Mesothelial cell of epicardium (in vitro differentiated cells): Measurements from ENCODE around the gene EXOC4. TPM values are rescaled to one million over a fixed set of nuclear protein-coding genes. Genes with fewer than 3 reads are reported as not detected.

ENCODE experiments used
- DNase-seq, 2 experiments: peaks; one replicate each; pipeline ENCODE4 v3.0.0; 2021; ENCODE audit warnings: low spot score in 2 of 2; ENCODE audit not compliant: unreplicated experiment in 2 of 2
- H3K27ac Mint-ChIP-seq: 2 replicates; pipeline ENCODE4 v1.8.0; 2021; ENCODE audit warnings: mixed read lengths
- H3K27me3 Mint-ChIP-seq: 2 replicates; pipeline ENCODE4 v1.8.0; 2021; ENCODE audit warnings: low read depth, mixed read lengths
- H3K36me3 Mint-ChIP-seq: 2 replicates; pipeline ENCODE4 v1.8.0; 2021; ENCODE audit warnings: mixed read lengths
- H3K4me1 Mint-ChIP-seq: 2 replicates; pipeline ENCODE4 v1.8.0; 2021; ENCODE audit warnings: mixed read lengths
- H3K4me3 Mint-ChIP-seq: 2 replicates; pipeline ENCODE4 v1.8.0; 2021; ENCODE audit warnings: mild to moderate bottlenecking, moderate library complexity, mixed read lengths
- H3K9me3 Mint-ChIP-seq: 2 replicates; pipeline ENCODE4 v1.8.0; 2021; ENCODE audit warnings: mixed read lengths
- CTCF ChIP-seq: fragments of 200-600 bp; sonication (generic); IDR thresholded peaks from one replicate; pipeline ENCODE4 v1.5.0; 2021; ENCODE audit warnings: antibody characterized with exemption; ENCODE audit not compliant: unreplicated experiment
- total RNA-seq: library from RNA; stranded (reverse); gene quantifications from 3 replicates; pipeline ENCODE4 v1.2.1, GENCODE V29; 2021

EXOC4 gene
- total RNA-seq, 1 donor from 2014 or later: 105 TPM

- H3K27ac Mint-ChIP-seq: no peak overlapping the region
- H3K36me3 Mint-ChIP-seq: no peaks in the 10 kb centered on the region
- no peak for DNase-seq
- no peaks in the 10 kb centered on the region for H3K27me3 Mint-ChIP-seq
- TF ChIP-seq CTCF: no peak
- peaks cover 4% of the 10 kb centered on the region for H3K9me3 Mint-ChIP-seq
- H3K4me1 Mint-ChIP-seq: no peaks in the 10 kb centered on the region
- H3K4me3 Mint-ChIP-seq: no peak overlapping the region
Observed at GRCh38 chr7:133613250-133613790, 360.4 kb downstream of the EXOC4 start.

GRCh38 chr7:133614251-133614650, 361.4 kb downstream of the EXOC4 start:
- no peak for DNase-seq
- H3K9me3 Mint-ChIP-seq: peaks cover 4% of the 10 kb centered on the region
- no peak overlapping the region for H3K27ac Mint-ChIP-seq
- H3K4me1 Mint-ChIP-seq: no peaks in the 10 kb centered on the region
- no peak overlapping the region for H3K4me3 Mint-ChIP-seq
- H3K27me3 Mint-ChIP-seq: no peaks in the 10 kb centered on the region
- no peak for TF ChIP-seq CTCF
- no peaks in the 10 kb centered on the region for H3K36me3 Mint-ChIP-seq

GRCh38 chr7:133618970-133619369, 366.1 kb downstream of the EXOC4 start:
- Mint-ChIP-seq H3K4me3 (no peak overlapping the region), H3K36me3 (no peaks in the 10 kb centered on the region), H3K4me1 (no peaks in the 10 kb centered on the region), H3K27ac (no peak overlapping the region), H3K27me3 (no peaks in the 10 kb centered on the region), H3K9me3 (peaks cover 4% of the 10 kb centered on the region)
- DNase-seq: no peak
- TF ChIP-seq CTCF: no peak

- Mint-ChIP-seq H3K4me1 (no peaks in the 10 kb centered on the region), H3K27ac (no peak overlapping the region), H3K9me3 (peaks cover 4% of the 10 kb centered on the region), H3K4me3 (no peak overlapping the region), H3K36me3 (no peaks in the 10 kb centered on the region), H3K27me3 (no peaks in the 10 kb centered on the region)
- no peak for DNase-seq
- no peak for TF ChIP-seq CTCF
Observed at GRCh38 chr7:133619491-133619890, 366.6 kb downstream of the EXOC4 start.

GRCh38 chr7:133623721-133624120, 370.8 kb downstream of the EXOC4 start:
- H3K36me3 Mint-ChIP-seq: no peaks in the 10 kb centered on the region
- no peak overlapping the region for H3K4me3 Mint-ChIP-seq
- H3K9me3 Mint-ChIP-seq: no peaks in the 10 kb centered on the region
- no peaks in the 10 kb centered on the region for H3K4me1 Mint-ChIP-seq
- no peak for DNase-seq
- H3K27me3 Mint-ChIP-seq: no peaks in the 10 kb centered on the region
- TF ChIP-seq CTCF: no peak
- H3K27ac Mint-ChIP-seq: no peak overlapping the region

GRCh38 chr7:133625046-133625445, 372.2 kb downstream of the EXOC4 start:
- no peak overlapping the region for H3K4me3 Mint-ChIP-seq
- H3K27me3 Mint-ChIP-seq: no peaks in the 10 kb centered on the region
- H3K4me1 Mint-ChIP-seq: no peaks in the 10 kb centered on the region
- peaks cover 2% of the 10 kb centered on the region for H3K36me3 Mint-ChIP-seq
- DNase-seq: no peak
- no peak overlapping the region for H3K27ac Mint-ChIP-seq
- no peak for TF ChIP-seq CTCF
- no peaks in the 10 kb centered on the region for H3K9me3 Mint-ChIP-seq
